A673 (cell line): ENCODE data around the gene ATP10A. TPM values are rescaled to one million over a fixed set of nuclear protein-coding genes. Genes with fewer than 3 reads are reported as not detected.

ENCODE experiments used
- BruUV-seq: library from RNA; stranded (reverse); fragments of 400-500 nt; replicated peaks from 2 replicates; lab custom pipeline; 2021; lab: Mats Ljungman, UMichigan
- CTCF ChIA-PET: fragments of 300-600 bp; sonication (Branson Sonifier 250); formaldehyde crosslinking; loops from one replicate; lab custom pipeline; 2022; ENCODE audit warnings: antibody characterized with exemption; lab: Charles Lee
- POLR2A ChIA-PET: fragments of 300-600 bp; sonication (Branson Sonifier 250); formaldehyde crosslinking; loops from one replicate; lab custom pipeline; 2022; ENCODE audit warnings: antibody characterized with exemption; ENCODE audit not compliant: low non-redundant PET; lab: Charles Lee
- DNase-seq: peaks from one replicate; pipeline ENCODE4 v3.0.0-alpha.2; 2015; ENCODE audit warnings: low spot score
- H3K27ac ChIP-seq: fragments of 200-600 bp; sonication (generic); 2 replicates; pipeline ENCODE4 v1.5.1; 2016; ENCODE audit warnings: mixed run types, low read depth, mild to moderate bottlenecking, mixed read lengths, antibody characterized with exemption, low read length; ENCODE audit not compliant: poor library complexity, severe bottlenecking
- H3K27me3 ChIP-seq: fragments of 200-600 bp; sonication (generic); replicated peaks from 2 replicates; pipeline ENCODE4 v1.6.1; 2017; ENCODE audit warnings: mixed run types, low read depth, mild to moderate bottlenecking, mixed read lengths, antibody characterized with exemption, low read length; ENCODE audit not compliant: insufficient read depth, poor library complexity
- H3K36me3 ChIP-seq: fragments of 200-600 bp; sonication (generic); 2 replicates; pipeline ENCODE4 v1.6.1; 2016; ENCODE audit warnings: mixed run types, mild to moderate bottlenecking, mixed read lengths, antibody characterized with exemption, low read length; ENCODE audit not compliant: insufficient read depth, poor library complexity, severe bottlenecking
- H3K4me1 ChIP-seq: fragments of 200-600 bp; sonication (generic); 2 replicates; pipeline ENCODE4 v1.6.1; 2017; ENCODE audit warnings: mixed run types, mild to moderate bottlenecking, mixed read lengths, antibody characterized with exemption, low read length; ENCODE audit not compliant: insufficient read depth, poor library complexity, severe bottlenecking
- H3K4me3 ChIP-seq: fragments of 200-600 bp; sonication (generic); 2 replicates; pipeline ENCODE4 v1.5.1; 2016; ENCODE audit warnings: low read depth, mixed run types, mild to moderate bottlenecking, mixed read lengths, low read length; ENCODE audit not compliant: poor library complexity, severe bottlenecking
- H3K9me3 ChIP-seq: fragments of 200-600 bp; sonication (generic); 2 replicates; pipeline ENCODE4 v1.6.1; 2016; ENCODE audit warnings: mixed run types, low read depth, mild to moderate bottlenecking, mixed read lengths, antibody characterized with exemption, low read length; ENCODE audit not compliant: poor library complexity, severe bottlenecking
- EZH2 ChIP-seq: fragments of 200-600 bp; sonication (generic); IDR thresholded peaks from 2 replicates; pipeline ENCODE4 v1.6.1; 2017; ENCODE audit warnings: borderline replicate concordance, low read depth, mild to moderate bottlenecking, mixed read lengths, antibody characterized with exemption, low read length; ENCODE audit not compliant: poor library complexity, severe bottlenecking
- intact Hi-C: fragments of 100-400 bp; cut with micrococcal nuclease; formaldehyde crosslinking; loops from one replicate; pipeline ENCODE4 v1.10.0; 2022; ENCODE audit not compliant: unreplicated experiment
- total RNA-seq: library from RNA; stranded (reverse); gene quantifications from 2 replicates; pipeline ENCODE4 v1.2.3, GENCODE V29; 2021
- TF ChIP-seq, protein P1 (sequence below): fragments of 300-800, 200-600 bp; sonication (generic); conservative IDR thresholded peaks from 2 replicates; pipeline ENCODE4 v1.5.1; 2017; ENCODE audit warnings: low read depth, mild to moderate bottlenecking, antibody characterized with exemption, low read length, moderate library complexity, mixed read lengths

The ATP10A gene
- total RNA-seq, 1 experiment from 2014 or later, result not detected

GRCh38 chr15:25910832-25911231 lies 47.7 kb upstream of the ATP10A start:
- Histone ChIP-seq H3K36me3 (no peaks in the 10 kb centered on the region), H3K27me3 (no peaks in the 10 kb centered on the region), H3K27ac (no peak overlapping the region), H3K9me3 (peaks cover 20% of the 10 kb centered on the region), H3K4me1 (no peaks in the 10 kb centered on the region), H3K4me3 (no peak overlapping the region)
- intact Hi-C loops, result no loop called here
- ChIA-PET CTCF (no interaction called here), POLR2A (no interaction called here)
- DNase-seq, result no peak
- TF ChIP-seq EZH2, result no peak
- TF ChIP-seq, protein P1, sequence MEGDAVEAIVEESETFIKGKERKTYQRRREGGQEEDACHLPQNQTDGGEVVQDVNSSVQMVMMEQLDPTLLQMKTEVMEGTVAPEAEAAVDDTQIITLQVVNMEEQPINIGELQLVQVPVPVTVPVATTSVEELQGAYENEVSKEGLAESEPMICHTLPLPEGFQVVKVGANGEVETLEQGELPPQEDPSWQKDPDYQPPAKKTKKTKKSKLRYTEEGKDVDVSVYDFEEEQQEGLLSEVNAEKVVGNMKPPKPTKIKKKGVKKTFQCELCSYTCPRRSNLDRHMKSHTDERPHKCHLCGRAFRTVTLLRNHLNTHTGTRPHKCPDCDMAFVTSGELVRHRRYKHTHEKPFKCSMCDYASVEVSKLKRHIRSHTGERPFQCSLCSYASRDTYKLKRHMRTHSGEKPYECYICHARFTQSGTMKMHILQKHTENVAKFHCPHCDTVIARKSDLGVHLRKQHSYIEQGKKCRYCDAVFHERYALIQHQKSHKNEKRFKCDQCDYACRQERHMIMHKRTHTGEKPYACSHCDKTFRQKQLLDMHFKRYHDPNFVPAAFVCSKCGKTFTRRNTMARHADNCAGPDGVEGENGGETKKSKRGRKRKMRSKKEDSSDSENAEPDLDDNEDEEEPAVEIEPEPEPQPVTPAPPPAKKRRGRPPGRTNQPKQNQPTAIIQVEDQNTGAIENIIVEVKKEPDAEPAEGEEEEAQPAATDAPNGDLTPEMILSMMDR, result no peak
- BruUV-seq, result no TSS peak

GRCh38 chr15:25909806-25910205 lies 46.7 kb upstream of the ATP10A start:
- ChIA-PET CTCF (no interaction called here), POLR2A (no interaction called here)
- Histone ChIP-seq H3K4me1 (no peaks in the 10 kb centered on the region), H3K27me3 (no peaks in the 10 kb centered on the region), H3K36me3 (no peaks in the 10 kb centered on the region), H3K27ac (no peak overlapping the region), H3K4me3 (no peak overlapping the region), H3K9me3 (peaks cover 16% of the 10 kb centered on the region)
- no peak for TF ChIP-seq EZH2
- TF ChIP-seq, protein P1, result no peak
- DNase-seq, result no peak
- intact Hi-C loops, result no loop called here
- BruUV-seq, result no TSS peak

- POLR2A ChIA-PET, result no interaction called here
- no peak for TF ChIP-seq EZH2
- TF ChIP-seq, protein P1, result no peak
Observed at GRCh38 chr15:25909325-25909724, 46.2 kb upstream of the ATP10A start.

More at GRCh38 chr15:25909325-25909724, 46.2 kb upstream of the ATP10A start:
- BruUV-seq, result no TSS peak
- CTCF ChIA-PET, result no interaction called here
- no peak for DNase-seq
- H3K4me3 ChIP-seq, result no peak overlapping the region
- H3K36me3 ChIP-seq, result no peaks in the 10 kb centered on the region
- H3K9me3 ChIP-seq, result peaks cover 11% of the 10 kb centered on the region
- H3K27ac ChIP-seq, result no peak overlapping the region
- no peaks in the 10 kb centered on the region for H3K4me1 ChIP-seq
- intact Hi-C loops, result no loop called here
- H3K27me3 ChIP-seq, result no peaks in the 10 kb centered on the region
